Kidney capillary endothelial cell (primary cell): ENCODE results near the gene TNNI2.
"Not testable (repeated sequence)": the region's sequence is repeated elsewhere in the genome, so short reads cannot be mapped to it uniquely, and the experiment has no call there.

Experiments
- DNase-seq: peaks from one replicate; pipeline ENCODE4 v3.0.0-alpha.2; 2018; ENCODE audit warnings: low spot score

The TNNI2 gene

GRCh38 chr11:1862588-1863351 lies 24.0 kb downstream of the TNNI2 start:
- no peak for DNase-seq

- peak; percentile 89 for DNase-seq
These were observed 24.8 kb downstream of the TNNI2 start for GRCh38 chr11:1863352-1864216.

- DNase-seq = no peak
These were observed 25.4 kb downstream of the TNNI2 start for GRCh38 chr11:1864231-1864630.

GRCh38 chr11:1864831-1865665 lies 26.3 kb downstream of the TNNI2 start:
- no peak for DNase-seq

GRCh38 chr11:1866226-1866625 lies 27.4 kb downstream of the TNNI2 start:
- DNase-seq = no peak

GRCh38 chr11:1866776-1867175 lies 28.0 kb downstream of the TNNI2 start:
- DNase-seq = no peak

GRCh38 chr11:1867381-1867780 lies 28.6 kb downstream of the TNNI2 start:
- DNase-seq = no peak

- DNase-seq = no peak
These were observed 29.4 kb downstream of the TNNI2 start for GRCh38 chr11:1868056-1868635.

- DNase-seq = no peak
These were observed 30.0 kb downstream of the TNNI2 start for GRCh38 chr11:1868636-1869291.

- DNase-seq = no peak
These were observed 30.9 kb downstream of the TNNI2 start for GRCh38 chr11:1869427-1870325.

- no peak for DNase-seq
These were observed 31.5 kb downstream of the TNNI2 start for GRCh38 chr11:1870326-1870696.

- no peak for DNase-seq
These were observed 32.1 kb downstream of the TNNI2 start for GRCh38 chr11:1870721-1871466.

GRCh38 chr11:1871531-1871930 lies 32.8 kb downstream of the TNNI2 start:
- DNase-seq = no peak

- DNase-seq = no peak
These were observed 33.6 kb downstream of the TNNI2 start for GRCh38 chr11:1872267-1872985.

- no peak for DNase-seq
These were observed 34.4 kb downstream of the TNNI2 start for GRCh38 chr11:1873048-1873812.

- not testable (repeated sequence) for DNase-seq
These were observed 35.0 kb downstream of the TNNI2 start for GRCh38 chr11:1873813-1874150.

GRCh38 chr11:1874441-1875092 lies 35.8 kb downstream of the TNNI2 start:
- not testable (repeated sequence) for DNase-seq
